Measurements from ENCODE around the gene CCNJL.
A peak's percentile ranks its signal among the peaks of the same experiment; 100 is the strongest.
"Not testable (repeated sequence)": the region's sequence is repeated elsewhere in the genome, so short reads cannot be mapped to it uniquely, and the experiment has no call there.

Gene CCNJL, protein sequence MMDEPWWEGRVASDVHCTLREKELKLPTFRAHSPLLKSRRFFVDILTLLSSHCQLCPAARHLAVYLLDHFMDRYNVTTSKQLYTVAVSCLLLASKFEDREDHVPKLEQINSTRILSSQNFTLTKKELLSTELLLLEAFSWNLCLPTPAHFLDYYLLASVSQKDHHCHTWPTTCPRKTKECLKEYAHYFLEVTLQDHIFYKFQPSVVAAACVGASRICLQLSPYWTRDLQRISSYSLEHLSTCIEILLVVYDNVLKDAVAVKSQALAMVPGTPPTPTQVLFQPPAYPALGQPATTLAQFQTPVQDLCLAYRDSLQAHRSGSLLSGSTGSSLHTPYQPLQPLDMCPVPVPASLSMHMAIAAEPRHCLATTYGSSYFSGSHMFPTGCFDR

DNA sequence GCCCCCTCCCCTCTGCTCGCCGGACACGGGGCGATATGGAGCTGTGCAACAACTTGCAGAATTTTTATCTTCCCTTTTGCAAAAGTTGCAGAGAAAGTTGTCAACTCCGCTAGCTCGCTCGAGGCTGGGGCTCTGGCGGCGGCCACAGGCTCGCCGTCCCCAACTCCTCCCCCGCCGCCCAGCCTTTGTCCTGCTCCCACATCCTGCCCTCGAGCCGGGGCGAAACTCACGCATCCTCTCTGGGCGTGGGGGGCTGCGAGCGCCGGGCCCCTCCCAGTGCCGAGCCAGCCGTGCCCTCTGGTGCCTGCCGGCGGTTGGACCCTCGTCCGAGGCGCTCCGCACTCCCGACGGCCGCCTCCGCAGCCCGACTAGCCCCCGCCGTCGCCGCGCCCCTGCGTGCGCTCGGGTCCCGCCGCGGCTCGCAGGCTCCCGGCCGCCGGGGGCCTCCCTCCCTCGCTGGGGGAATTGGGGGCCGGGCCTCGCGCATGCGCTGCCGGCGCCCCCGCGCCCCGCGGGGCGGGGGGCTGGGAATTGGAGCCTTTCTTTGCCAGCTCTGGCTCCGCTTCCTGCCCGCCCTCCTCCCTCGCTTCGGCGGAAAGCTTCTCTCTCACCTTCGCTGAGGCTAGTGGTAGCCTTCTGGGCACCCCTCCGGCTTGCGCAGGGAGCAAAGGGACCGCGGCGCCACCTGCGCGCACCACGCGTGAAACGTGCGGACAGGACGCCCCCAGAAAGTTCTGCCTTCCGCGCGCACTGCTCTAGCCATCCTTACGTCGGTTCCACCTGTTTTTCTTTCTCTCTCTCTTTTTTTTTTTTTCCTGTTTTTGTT lies at the start of gene CCNJL:
Gene CCNJL, minus strand, starts transcription at position 431 of the 826 bp plus-strand sequence. CDS start 641 bp downstream, outside the sequence.
- peak; percentile 28 for DNase-seq (ENCODE audit: low spot score)

DNA sequence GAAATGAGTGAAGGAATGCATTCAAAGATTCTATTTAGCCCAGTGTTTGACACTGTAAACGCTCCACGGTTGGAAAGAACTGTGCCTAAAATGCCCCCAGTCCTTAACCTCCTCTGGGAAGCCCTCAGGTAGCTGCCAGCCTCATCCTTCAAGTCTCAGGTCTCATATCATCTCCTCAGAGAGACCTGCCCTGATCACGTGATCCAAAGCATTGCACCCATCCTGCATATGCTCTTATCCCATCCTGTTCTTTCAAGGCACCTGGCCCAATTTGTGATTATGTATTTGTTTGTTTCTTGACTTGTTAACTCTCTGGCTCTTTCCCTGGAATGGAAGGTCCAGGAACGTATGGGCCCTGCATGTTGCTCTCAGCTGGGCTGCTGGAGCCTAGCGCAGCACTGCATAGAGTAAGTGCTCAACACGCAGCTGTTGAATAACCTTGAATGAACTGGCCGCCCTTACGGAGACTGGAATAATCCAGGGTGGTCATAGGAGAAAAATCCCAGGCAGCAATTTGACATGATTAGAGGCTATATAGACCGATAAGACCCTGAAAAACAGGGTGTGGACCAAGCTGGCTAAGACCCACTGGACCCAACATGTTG lies 49.4 kb upstream of the CCNJL start:
- no peak for DNase-seq (ENCODE audit: low spot score)

DNA sequence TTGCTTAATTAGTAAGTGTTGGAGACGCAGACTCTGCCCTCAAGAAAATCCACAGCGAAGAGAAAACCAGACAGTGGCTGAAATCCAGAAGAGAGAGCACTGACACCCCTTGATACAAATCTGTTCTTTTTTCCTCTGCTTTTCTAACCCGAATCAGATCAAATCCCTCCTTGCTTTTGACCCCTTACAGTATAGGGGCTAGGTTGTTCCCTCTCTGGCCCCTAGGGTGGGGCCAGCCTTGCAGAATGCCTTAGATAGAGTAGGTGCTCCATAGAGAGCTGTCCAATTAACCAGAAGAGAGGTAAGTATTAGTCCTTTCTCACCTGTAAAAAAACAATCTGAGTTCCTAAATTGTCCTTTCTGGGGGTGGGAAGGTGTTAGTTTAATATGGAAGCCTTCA lies 47.9 kb upstream of the CCNJL start:
- no peak for DNase-seq (ENCODE audit: low spot score)

DNA sequence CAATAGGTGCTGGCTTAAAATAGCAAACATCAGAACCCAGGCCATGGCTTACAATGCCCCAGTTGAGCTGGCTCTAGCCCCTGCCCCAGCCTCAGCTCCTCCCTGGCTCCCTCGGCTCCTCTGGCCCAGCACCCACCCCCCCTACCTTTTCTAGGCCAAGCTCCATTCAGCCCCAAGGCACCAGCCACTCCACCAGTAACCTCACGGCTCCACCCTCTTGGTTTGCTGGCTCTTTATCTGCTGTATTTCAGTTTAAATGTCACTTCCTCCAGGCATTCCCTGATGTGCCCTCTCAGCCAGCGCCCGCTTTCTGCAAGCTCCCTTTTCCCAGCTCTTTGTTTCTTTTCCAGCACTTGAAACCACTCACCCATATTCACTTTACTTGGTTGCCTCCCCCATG lies 47.5 kb upstream of the CCNJL start:
- DNase-seq (ENCODE audit: low spot score), result no peak

DNA sequence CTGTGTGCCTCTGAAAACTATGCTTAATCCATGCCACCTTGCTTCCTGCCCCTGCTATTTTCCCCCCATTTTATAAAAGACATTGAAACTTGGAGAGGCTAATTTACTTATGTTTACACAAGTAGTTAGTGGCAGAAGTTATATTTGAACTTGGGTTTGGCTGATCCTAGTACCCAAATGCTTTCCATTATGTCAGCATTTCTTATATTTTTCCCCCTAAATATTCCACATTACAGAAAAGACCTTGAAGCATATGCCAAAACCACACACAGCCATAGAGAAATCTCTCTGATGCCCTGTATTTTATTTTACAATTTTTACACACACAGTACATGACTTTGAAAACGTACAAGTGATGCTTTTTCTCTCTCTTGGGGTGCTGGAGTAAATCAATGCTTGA lies 46.9 kb upstream of the CCNJL start:
- DNase-seq (ENCODE audit: low spot score), result no peak

DNA sequence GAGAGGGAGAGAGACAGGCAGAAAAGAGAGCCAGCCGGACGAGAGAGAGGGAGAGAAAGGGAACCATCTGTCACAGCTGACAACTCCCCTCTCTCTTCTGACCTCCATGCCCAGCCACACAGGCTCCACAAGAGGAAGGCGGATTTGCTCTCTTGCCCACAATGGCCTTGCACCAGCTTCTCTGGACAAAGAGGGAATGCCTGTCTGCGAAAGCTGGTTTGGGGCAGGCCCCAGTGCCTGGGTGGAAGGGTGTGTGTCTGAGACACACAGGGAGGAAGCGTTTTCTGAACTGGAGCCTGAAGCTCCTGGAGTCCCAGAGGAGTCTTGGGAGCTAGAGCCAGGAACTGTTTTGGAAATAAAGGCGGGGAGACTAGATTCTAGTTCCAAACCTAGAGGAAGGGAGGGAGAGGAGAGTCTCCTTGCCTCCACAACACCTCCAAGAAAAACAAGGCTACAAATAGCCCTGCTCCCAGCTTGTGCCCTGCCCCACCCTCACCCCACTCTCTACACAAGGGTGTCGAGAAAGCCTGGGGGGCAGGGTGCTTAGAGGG lies 45.6 kb upstream of the CCNJL start:
- DNase-seq (ENCODE audit: low spot score), result peak; percentile 21

DNA sequence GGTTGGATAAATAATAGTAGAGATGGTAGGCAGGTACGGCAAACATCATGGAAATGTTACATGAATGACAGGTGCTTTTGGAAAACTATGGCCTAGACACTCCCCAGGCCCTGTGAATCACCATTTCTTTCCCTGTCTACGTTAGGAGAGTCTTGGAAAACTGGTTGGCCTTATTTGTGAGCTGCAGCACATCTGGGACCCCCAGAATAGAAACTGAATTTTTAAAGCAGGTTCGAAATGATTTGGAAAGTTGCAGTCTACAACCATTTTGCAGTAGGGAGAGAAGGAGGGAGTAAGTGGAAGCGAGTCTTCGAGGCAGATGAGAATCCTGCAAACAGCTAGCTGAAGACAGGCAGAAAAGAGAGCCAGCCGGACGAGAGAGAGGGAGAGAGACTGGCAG lies 45.0 kb upstream of the CCNJL start:
- no peak for DNase-seq (ENCODE audit: low spot score)

DNA sequence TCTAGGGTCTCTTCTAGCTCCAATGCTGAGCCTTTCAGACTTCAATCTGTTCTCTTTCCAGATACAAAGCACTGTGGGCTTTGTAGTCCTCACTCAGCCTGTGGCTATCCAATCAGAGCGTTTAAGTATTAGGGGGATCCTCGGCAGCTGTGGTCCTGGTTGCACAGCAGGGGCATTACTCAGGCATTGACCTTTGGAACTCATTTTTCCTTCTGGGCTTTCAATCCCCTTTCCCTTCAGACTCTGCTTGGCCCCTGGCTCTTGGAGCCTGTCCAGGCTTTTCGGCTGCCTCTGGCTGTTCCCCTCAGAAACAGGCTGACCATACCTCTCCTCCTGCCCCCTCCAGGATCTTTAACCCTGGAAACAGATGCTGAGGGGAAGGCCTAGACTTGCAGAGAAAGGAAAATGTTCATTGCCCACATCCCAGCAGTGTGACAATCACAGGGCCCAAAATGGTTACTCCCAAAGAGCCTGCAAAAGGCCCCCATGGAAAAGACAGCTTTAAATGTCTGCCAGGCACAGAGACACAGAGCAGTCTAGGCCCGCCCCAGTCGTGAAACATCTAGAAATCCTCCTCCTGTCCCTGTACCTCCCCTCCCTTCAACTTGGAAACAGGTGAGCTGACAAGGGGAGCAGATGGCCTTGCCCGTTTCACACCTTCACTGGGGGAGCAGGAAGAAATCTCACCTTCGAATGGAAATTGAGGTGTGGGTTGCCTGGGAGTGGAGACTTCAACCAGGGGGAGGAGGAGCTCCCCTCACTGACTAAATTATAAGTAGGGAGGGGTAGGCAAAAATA lies 44.4 kb upstream of the CCNJL start:
- no peak for DNase-seq (ENCODE audit: low spot score)

DNA sequence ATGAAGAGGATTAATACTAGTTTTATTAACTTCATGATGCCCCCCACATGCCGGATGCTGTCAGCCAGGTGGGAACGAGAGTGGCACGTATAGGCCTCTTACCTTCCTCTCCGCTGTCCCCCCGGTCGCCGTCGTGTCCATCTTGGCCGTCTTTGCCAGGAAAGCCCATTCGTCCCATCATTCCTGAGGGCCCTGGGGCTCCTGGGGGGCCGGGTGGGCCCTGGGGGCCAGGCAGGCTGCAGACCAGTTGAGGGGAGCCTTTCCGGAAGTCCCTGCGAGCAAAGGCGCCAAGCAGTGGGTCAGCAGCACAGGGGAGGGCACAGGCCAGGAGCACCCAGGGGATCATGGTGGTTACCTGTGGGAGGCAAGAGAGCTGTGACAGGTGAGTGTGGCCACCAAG lies 42.3 kb upstream of the CCNJL start:
- DNase-seq (ENCODE audit: low spot score), result no peak

DNA sequence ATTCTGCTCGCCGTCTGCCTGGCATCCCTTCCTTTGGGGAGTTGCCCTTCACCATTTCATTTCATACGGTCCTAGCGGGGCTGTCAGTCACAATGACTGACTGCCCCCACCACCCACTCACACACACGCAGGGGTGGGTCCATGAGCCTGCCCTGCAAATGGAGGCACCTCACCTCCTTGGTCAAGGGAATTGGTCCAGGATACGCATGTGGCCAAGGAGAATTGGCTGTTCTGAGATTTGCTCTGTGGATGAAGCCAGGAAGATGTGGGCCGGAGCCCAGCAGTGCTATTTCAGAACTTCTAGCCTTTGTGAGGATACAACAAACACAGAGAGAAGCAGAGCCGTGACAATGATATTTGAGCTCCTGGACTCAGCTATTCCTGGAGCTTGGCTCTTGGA lies 41.0 kb upstream of the CCNJL start:
- DNase-seq (ENCODE audit: low spot score), result peak; percentile 72

DNA sequence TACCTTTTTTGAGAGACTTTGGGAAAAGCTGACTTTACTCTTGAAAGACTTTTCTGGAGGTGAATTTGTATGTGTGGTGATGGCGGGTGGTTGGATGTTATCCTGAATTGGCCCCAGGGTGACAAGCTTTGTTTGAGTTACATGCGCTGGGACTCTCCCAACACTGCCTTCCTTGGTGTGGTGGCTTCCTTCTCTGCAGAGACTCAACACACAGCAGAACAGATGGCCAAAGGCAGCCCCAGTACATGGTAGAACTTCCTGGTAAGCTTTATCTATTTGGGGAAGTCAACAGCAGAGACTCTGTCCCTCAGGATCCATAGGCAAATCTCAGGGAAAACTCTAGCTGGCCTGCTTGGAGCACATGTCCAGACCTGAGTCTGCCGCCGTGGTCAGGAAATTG lies 39.9 kb upstream of the CCNJL start:
- DNase-seq (ENCODE audit: low spot score), result no peak

DNA sequence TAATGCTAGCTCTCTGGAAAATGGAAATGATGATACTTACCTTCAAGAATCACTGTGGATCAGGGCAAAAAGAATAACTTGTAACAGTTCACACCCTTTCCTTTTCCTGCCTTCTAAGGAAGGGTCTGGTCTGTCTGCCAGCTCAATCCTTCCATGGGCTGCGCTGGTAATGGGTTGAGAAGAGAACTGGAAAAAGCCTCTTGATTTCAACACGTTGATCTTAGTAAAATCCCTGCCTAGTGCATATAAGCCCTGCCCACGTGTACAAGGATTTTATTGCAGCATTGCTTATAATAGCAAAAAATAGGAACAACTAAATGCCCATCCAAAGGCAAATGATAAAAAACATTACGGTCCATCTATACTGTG lies 37.6 kb upstream of the CCNJL start:
- no peak for DNase-seq (ENCODE audit: low spot score)

DNA sequence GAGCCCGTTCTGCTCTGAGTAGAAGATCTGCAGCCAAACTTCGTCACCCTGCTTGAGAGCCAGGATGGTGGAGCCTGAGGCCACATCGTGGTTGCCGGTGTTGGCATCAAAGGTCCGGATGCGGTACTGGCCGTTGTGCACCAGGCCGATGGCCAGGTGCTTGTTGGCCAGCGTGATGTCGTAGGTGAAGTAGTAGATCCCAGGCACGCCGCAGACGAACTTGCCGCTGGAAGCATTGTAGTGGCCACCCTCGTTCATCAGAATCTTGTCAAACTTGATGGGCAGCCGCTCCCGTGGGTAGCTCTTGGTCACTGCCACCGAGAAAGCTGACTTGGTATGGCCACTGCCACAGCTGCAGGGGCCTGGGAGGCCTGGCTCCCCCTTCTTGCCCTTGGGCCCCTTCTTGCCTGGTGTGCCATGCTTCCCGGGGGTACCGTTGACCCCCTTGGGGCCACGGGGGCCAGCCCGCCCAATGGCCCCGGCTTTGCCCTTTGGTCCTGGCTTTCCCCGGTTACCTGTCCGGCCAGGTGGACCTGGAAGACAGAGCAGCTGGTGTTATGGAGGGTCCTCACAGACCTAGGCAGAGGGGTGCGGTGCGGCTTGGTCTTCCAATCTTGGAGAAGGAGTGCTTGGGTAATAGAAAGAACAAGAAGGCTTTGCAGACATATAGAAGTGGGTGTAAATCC lies 37.0 kb upstream of the CCNJL start:
- no peak for DNase-seq (ENCODE audit: low spot score)

DNA sequence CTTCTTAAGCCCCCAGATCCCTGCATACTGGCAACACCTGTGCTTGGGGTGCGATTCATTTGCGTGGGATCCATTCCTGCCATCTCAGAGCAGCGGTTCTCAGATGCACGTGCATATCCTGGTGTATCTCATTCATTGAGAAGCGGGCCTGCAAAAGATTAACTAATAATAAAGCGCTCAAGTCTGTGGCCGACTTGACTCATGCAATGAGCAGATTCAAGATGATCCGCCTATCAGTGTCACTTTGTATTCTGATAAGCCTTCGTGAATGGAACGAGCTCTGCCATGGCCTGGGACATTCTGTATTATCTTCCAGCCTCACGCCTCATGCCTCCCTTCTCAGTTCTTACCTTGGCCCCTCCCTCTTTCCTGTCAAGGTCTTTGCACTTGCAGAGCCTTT lies 35.7 kb upstream of the CCNJL start:
- no peak for DNase-seq (ENCODE audit: low spot score)

DNA sequence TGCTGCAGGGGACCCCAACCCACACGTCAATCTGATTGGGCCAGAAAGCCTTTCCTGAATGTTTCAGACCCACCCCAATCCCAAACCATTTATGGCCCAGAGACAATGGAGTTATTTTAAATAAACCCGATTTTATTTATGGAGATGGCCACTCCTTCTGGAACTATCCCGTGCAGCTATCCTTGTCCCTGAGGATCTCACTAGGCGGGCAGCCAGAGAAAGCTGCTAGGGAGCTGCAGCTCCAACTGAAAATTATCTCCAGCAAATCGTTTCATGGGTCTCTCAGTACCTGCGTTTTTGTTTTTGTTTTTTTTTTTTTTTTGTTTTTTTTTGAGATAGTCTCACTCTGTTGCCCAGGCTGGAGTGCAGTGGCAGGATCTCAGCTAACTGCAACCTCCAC lies 35.1 kb upstream of the CCNJL start:
- no peak for DNase-seq (ENCODE audit: low spot score)

DNA sequence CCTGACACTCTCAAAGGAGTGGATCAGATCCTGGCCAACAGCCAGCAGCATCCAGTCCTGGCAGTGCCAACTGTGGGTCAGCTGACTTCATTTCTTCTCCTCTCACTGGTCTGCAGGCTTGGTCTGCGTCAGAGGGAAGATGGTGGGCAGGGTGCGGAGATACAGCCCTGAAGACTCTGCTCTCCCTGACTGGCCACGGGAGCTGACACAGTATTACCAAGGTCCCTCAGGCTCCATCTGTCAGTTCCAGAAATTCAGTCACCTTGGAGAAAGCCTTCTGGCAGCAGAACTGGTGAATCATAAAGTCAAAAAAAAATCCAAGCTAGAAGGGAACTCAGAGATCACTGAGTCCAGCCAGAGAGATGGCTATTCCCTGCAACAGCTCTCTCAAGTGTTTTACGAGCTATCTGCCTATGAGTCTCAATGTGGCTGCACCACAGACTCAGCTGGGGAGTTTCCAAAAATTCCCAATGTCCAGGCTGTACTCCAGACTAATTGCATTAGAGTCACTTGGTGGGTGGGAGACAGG lies 30.1 kb upstream of the CCNJL start:
- DNase-seq (ENCODE audit: low spot score), result no peak

DNA sequence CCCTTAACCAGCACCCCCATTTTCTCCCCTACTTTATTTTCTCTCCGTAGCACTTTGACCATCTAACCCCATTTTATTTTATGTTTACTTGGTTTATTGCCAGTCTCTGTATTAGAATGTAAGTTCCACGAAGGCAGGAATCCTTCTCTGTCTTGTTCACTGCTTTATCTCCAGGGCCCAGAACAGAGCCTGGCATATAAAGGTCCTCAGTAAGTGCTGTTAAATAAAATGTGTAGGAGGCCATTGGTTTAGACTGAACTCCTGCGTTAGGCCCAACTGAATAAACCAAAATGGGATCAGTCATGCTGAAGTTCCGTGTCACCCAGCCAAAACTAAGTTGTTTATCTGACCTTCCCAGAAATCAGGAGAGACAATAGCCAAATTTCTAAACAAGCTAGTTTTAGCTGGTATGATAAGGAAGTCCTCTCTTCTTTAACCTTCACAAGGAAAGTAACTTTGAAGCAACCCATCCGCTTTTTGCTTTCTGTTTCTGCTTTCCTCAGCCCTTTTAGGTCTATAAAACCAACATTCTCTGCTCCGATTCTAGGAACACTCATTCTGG lies 29.0 kb upstream of the CCNJL start:
- no peak for DNase-seq (ENCODE audit: low spot score)

DNA sequence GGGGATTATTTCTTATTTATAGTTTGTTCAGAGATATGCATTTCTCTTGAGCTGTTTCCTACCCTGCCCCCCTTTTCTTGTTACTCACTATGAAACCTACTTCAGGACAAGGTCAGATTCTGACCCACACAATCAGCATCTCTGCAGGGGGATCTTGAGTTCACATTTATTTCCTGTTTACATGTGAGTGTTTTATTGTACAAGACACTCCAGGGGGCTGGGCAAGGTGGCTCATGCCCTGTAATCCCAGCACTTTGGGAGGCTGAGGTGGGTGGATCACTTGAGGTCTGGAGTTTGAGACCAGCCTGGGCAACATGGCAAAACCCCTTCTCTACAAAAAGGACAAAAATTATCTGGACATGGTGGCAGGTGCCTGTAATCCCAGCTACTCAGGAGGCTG lies 28.1 kb upstream of the CCNJL start:
- DNase-seq (ENCODE audit: low spot score), result not testable (repeated sequence)

DNA sequence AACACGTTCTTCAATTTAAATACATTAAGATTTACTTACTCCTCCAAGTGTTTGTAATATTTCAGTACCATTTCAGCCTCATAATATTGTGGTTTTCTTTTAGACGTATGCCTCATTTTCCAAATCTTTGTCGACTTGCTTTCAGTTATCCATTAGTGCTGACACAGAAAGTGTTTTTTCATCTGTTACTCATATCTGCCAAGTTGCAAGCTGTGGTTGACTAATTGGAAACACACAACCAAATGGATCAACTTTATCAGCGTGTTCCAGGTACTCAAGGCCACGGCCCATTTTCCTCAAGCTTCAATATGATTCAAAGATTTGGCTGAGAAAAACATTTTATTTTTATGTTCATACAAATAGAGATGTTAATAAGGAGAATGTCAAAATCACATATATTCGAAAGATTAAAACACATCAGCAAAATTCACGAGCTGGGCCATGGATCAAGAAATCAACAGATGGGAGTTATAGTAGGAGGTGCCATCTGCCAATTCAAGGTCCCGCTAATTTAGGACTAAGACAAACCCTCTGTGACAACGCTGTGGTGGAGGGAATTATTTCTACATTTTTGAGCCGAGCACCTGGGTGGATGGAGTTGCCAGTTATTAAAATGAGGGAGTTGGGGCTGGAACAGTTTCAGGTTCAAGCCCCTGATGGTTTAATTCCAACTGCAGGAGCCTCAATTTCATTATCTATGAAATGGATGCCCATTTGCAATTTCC lies 27.2 kb upstream of the CCNJL start:
- peak; percentile 52 for DNase-seq (ENCODE audit: low spot score)

DNA sequence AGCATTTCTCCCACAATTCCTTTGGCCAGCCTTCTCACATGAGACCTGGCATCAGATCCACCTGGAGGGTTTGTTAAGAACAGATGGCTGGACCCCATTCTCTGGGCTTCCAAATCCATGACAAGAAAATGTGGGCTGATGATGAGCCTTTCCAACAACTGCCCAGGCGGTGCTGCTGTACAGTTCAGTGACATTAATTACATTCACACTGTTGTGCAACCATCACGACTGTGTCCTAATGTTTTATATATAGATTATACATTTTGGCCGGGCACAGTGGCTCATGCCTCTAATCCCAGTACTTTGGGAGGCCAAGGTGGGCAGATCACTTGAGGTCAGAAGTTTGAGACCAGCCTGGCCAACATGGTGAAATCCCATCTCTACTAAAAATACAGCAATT lies 22.4 kb upstream of the CCNJL start:
- DNase-seq (ENCODE audit: low spot score), result not testable (repeated sequence)

All from Ammon's horn (tissue), 1 donor.